SHP77 treated with DMSO at 0.1 percent for 48 hours (cell line): ENCODE data around the gene GTF2H2.
"Not testable (repeated sequence)": the region's sequence is repeated elsewhere in the genome, so short reads cannot be mapped to it uniquely, and the experiment has no call there.

ENCODE experiments used
- DNase-seq: peaks from one replicate; lab custom pipeline; 2025; lab: John Stamatoyannopoulos, UW

GTF2H2 gene

DNA sequence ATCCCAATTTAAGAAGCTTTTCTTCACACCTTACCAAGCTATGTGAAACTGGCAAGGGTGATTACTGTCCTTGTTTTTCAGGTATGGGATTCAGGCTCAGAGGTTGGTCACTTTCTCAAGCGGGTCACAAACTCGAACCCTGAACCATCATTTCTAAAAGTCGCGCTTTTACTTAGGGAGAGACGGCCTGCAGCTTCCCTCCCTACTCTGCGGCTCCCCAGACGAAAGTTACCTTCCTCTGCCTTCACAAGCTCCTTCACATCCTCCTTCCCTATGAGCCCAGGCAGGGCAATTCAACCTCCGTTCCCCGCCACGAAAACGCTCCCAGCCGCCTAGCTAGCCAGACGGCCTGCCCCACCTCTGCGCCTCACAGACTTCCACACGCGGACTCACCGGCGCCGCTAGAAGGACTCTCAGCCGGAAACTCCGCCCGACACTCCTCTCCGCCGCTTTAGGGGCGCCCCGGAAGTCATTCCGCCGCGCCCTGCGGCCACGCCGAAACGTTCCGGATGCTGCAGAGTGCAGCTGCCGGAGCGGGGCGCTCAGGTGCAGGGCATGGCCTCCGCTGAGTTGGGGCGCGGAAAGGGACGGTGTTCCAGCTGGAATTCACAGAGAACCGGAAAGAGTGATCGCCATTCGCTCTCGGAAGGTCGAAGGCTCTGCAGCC is at the start of gene GTF2H2:
TSS of gene GTF2H2 (minus strand) at position 415 of the 667 bp plus-strand sequence. CDS start 4,913 bp downstream, outside the sequence.
- DNase-seq, result not testable (repeated sequence)

DNA sequence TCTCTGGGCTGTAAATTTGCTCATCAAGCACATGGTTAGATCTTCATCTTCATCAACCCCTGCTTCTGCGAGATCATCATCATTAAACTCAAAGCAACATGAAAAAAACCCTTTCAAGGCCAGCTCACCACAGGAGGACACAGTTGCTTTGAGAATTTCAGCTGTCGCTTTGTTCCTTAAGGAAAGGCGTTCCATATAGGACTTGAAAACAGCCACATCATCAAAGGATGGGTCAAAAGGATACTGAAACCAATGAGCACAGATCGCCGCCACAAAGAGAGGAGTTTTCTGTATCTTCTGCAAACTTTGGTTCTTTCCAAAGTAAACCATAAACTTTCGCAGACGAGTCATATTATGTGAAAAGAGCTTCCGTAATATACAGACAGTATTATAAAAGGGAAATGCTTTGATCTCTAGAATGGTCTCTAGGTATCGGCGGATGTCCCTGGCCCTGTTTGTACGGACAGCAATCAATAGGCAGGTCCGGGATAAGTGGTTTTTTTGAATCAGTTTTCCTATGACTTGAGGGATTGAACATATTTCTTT is 42.3 kb upstream of the GTF2H2 start:
- DNase-seq, result not testable (repeated sequence)

DNA sequence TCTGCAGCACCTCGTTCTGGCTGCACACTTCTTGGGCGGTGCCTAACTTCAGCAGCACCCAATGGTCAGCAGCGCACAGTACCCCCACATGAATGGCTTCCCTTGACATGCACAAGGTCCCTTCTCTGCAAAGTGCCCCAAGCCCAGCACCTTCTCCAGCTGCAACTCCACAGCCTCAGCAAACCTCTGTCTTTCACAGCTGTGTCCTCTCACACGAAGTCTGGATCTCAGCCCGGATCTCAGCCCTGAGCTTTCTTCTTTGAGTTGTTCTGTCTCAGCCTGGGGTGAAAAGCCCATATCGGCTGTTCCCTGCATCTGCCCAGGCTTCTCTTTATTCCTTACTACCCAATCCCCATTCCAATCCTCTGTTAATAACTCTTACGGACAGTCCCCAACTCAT is 32.5 kb upstream of the GTF2H2 start:
- DNase-seq, result not testable (repeated sequence)

DNA sequence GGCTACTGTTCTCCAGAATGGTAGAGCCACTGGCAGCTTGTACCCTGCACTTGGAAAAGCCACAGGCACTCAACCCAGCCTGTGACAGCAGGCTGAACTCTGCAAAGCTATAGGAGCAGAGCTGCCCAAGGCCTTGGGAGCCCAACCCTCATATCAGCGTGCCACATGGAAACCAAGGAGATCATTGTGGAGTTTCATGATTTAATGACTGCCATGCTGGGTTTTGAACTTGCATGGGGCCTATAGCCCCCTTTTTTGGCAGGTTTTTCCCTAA is 30.4 kb upstream of the GTF2H2 start:
- not testable (repeated sequence) for DNase-seq

DNA sequence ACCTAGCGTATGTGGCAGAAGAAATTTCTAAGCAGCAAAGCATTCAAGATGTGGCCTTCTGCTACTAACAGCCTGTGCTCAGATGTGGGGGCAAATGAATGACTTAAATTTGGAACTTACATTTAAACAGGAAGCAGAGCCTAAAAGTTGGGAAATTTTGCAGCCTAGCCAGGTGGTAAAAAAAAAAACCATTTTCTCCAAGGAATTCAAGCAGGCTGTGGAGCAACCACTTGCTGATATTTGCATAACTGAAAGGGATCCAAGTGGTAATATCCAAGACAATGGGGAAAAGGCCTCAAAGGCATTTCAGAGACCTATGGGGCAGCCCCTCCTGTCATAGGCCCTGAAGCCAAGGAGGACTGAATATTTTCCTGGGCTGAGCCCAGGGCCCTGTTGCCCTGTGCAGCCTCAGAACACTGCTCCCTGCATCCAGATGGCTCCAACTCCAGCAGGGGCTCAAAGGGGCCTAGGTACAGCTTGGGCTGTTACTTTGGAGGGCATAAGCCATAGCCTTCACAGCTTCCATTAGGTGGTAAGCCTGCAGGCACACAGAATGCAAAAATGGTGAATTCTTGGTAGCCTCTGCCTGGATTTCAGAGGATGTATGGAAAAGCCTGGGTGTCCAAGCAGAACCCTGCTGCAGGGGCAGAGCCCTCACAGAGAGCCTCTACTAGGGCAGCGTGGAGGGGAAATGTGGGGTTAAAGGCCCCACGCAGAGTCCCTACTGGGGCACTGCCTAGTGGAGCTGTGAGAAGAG is 29.9 kb upstream of the GTF2H2 start:
- DNase-seq, result not testable (repeated sequence)

GRCh38 chr5:71089773-71090172 is 22.3 kb upstream of the GTF2H2 start:
- not testable (repeated sequence) for DNase-seq

- not testable (repeated sequence) for DNase-seq
Observed at GRCh38 chr5:71088754-71089153, 21.3 kb upstream of the GTF2H2 start.

- DNase-seq, result not testable (repeated sequence)
Observed at GRCh38 chr5:71086145-71086544, 18.7 kb upstream of the GTF2H2 start.

- DNase-seq, result not testable (repeated sequence)
Observed at GRCh38 chr5:71084280-71085063, 17.0 kb upstream of the GTF2H2 start.

GRCh38 chr5:71082898-71083297 is 15.4 kb upstream of the GTF2H2 start:
- not testable (repeated sequence) for DNase-seq

GRCh38 chr5:71082340-71082739 is 14.9 kb upstream of the GTF2H2 start:
- not testable (repeated sequence) for DNase-seq

GRCh38 chr5:71061322-71061721 is 6.2 kb downstream of the GTF2H2 start:
- not testable (repeated sequence) for DNase-seq

DNA sequence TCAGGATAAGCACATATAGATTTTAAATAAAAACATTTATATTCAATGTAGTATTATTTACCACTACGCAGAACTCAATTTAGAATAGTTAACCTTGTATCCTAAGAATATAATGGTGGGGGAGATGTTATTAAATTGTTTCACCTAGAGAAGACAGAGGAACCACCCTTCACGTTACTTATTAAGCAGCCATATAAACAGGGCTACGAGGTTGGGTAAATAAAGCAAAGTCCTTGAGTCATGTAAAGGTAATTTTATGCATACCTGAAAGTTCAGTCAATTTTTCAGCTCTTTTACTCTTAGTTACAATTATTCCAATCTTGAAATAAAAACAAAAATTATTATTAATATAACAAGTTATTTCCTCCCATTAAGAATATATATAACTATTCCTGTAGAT is 8.1 kb downstream of the GTF2H2 start:
- DNase-seq, result not testable (repeated sequence)

DNA sequence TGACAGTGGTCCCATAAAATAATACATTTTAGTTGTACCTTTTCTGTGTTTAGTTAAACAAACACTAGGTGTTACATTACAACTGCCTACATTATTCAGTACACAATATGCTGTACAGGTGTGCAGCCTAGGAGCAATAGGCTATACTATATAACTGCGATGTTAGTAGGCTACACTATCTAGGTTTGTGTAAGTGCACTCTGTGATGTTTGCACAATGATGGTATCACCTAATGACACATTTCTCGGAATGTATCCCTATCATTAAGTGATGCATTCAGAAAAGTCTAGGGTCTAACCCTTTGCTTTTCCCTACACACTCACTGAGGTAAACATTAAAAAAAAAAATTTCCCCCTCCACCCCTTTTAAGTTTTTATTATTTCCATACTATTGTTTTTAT is 22.7 kb downstream of the GTF2H2 start:
- not testable (repeated sequence) for DNase-seq

DNA sequence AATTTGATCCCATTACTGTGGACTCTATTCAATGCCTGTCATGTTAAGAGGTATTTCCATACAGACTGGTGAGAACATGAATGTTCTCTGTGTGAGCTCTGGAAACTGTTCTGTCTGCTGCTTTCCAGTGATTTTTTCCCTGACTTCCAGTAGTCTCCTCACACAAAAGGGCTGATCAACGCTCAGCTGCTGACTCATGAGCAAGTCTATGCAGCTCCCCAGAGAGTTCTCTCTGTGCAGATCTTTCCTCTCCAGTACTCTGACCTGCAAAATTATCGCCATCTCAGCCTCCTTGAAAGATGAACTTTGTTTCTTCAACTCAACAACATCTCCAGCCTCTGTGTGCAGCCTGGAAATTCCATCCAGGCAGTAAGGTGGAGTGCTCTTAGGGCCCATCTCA is 23.3 kb downstream of the GTF2H2 start:
- not testable (repeated sequence) for DNase-seq

DNA sequence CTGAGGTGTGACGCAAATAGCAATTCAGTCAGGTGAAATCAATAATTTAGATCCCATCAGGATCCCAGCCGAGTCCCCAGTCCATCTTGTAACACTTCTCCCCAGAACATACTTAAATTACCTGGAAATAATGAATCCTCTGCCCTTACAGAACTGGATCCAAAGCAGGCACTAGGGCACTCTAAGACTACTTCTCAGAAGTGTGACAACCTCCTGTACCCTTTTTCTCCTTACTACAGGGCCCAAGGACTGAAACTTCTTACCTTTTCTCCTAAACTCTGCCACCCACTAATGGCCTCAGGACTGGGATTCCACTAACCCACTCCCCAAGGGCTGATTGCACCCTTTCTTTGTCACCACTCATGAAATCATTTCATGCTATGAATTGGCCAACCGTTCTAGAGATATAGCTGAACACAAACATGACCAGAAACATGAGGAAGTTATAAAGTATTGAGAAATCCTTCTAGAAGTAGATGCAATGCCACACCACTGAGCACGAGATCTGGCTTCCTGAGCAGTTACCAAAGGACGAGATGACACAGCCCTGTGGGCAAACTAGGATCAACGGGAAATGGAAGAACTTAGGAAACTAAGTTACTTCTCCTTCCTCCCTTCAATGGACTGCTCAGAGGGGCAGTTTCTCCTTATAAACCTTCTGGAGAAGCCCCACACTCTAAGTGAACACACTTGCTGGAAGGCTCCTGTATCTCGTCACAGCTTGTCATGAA is 36.3 kb downstream of the GTF2H2 start:
- DNase-seq, result not testable (repeated sequence)

- DNase-seq, result not testable (repeated sequence)
Observed at GRCh38 chr5:71025289-71025953, 42.1 kb downstream of the GTF2H2 start, which contains the start of gene NAIP. TSS of gene NAIP (minus strand) at chr5:71025339. CDS start at chr5:71012915, 12,424 bp downstream.

- not testable (repeated sequence) for DNase-seq
Observed at GRCh38 chr5:71020643-71021042, 46.8 kb downstream of the GTF2H2 start.

GRCh38 chr5:71018376-71019005 is 49.0 kb downstream of the GTF2H2 start:
- not testable (repeated sequence) for DNase-seq

GRCh38 chr5:71014176-71014575 is 53.3 kb downstream of the GTF2H2 start:
- no peak for DNase-seq
